DOHH2 (cell line): ENCODE data around the gene POGLUT2.

Experiments used
- CTCF ChIP-seq: fragments of 200-600 bp; sonication (generic); IDR thresholded peaks from one replicate; pipeline ENCODE4 v1.5.1; 2014; ENCODE audit warnings: antibody characterized with exemption, mild to moderate bottlenecking, low read depth, low read length; ENCODE audit not compliant: poor library complexity, severe bottlenecking
- EZH2phosphoT487 ChIP-seq: fragments of 200-600 bp; sonication (generic); IDR thresholded peaks from 2 replicates; pipeline ENCODE4 v1.6.1; 2017; ENCODE audit warnings: borderline replicate concordance, mild to moderate bottlenecking, antibody characterized with exemption, low read length, moderate library complexity, mixed read lengths

GRCh38 chr13:102805680-102806079, 6.9 kb upstream of the POGLUT2 start:
- no peak for TF ChIP-seq CTCF
- TF ChIP-seq EZH2phosphoT487: no peak
